ENCODE data around the gene PNKD.

PNKD gene

GRCh38 chr2:218256612-218257350 lies 13.5 kb upstream of the PNKD start:
- DNase-seq (ENCODE audit: low spot score), result no peak

GRCh38 chr2:218257390-218257981 lies 12.8 kb upstream of the PNKD start:
- no peak for DNase-seq (ENCODE audit: low spot score)

GRCh38 chr2:218259099-218259961 lies 11.0 kb upstream of the PNKD start:
- no peak for DNase-seq (ENCODE audit: low spot score)

- no peak for DNase-seq (ENCODE audit: low spot score)
Observed at GRCh38 chr2:218260166-218260565, 10.2 kb upstream of the PNKD start.

- no peak for DNase-seq (ENCODE audit: low spot score)
Observed at GRCh38 chr2:218260742-218261422, 9.4 kb upstream of the PNKD start, which contains the start of gene GPBAR1. GPBAR1 (plus strand) TSS chr2:218261015; CDS start chr2:218262725, 1,710 bp downstream.

GRCh38 chr2:218261423-218262236 lies 8.7 kb upstream of the PNKD start:
- no peak for DNase-seq (ENCODE audit: low spot score)

- DNase-seq (ENCODE audit: low spot score), result no peak
Observed at GRCh38 chr2:218262237-218262600, 8.1 kb upstream of the PNKD start.

GRCh38 chr2:218262631-218263586 lies 7.4 kb upstream of the PNKD start:
- no peak for DNase-seq (ENCODE audit: low spot score)

- DNase-seq (ENCODE audit: low spot score), result no peak
Observed at GRCh38 chr2:218263817-218264641, 6.3 kb upstream of the PNKD start.

- no peak for DNase-seq (ENCODE audit: low spot score)
Observed at GRCh38 chr2:218264773-218265561, 5.4 kb upstream of the PNKD start.

- no peak for DNase-seq (ENCODE audit: low spot score)
Observed at GRCh38 chr2:218265626-218266025, 4.7 kb upstream of the PNKD start.

- no peak for DNase-seq (ENCODE audit: low spot score)
Observed at GRCh38 chr2:218266316-218266979, 3.9 kb upstream of the PNKD start.

- DNase-seq (ENCODE audit: low spot score), result no peak
Observed at GRCh38 chr2:218267259-218267658, 3.1 kb upstream of the PNKD start.

GRCh38 chr2:218270721-218271486 lies 585 bp downstream of the PNKD start:
- DNase-seq (ENCODE audit: low spot score), result no peak

GRCh38 chr2:218271487-218271797 lies 1.1 kb downstream of the PNKD start:
- no peak for DNase-seq (ENCODE audit: low spot score)

GRCh38 chr2:218271865-218272530 lies 1.7 kb downstream of the PNKD start:
- DNase-seq (ENCODE audit: low spot score), result no peak
